Non-pigmented ciliary epithelial cell (primary cell): ENCODE results near the gene ADRA2A.

Source experiments
- DNase-seq: peaks from one replicate; pipeline ENCODE4 v3.0.0-alpha.2; 2010; ENCODE audit warnings: low read depth

Gene ADRA2A

DNA sequence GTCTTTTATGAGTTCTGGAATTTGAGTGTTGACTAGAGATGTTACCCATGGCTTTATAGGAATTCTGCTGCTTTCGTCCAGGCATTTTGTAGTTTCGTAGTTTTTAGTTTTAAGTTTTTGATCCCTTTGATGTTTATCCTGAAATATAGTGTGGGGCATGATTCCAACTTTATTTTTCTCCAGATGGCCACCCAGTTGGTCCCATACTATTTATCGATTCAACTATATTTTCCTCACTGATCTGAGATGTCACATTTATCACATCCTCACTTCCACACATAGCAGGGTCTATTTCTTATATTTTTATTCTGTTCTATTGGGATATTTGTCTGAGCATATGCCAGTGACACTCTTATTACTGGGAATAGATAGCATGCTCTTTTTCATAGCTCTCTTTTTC, 33.9 kb downstream of the ADRA2A start:
- DNase-seq = no peak

DNA sequence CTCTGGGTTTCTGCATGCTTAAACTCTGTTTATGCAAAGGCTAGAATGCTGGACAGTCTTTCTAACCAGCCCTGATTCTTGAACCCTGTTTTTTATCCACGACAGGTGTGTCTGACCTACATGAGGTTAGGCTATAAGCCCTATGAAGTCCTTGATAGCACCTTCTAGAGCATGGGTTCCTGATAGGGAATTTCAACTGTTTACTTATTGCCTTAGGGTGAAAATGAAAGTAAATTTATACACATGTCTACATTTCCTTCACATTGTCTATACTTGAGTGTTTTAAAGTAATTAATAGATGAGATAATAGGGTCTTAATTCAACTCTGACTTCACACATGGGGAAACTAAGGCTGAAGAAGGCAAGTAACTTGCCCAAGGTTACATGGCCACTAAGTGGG, 35.5 kb downstream of the ADRA2A start:
- DNase-seq = no peak

DNA sequence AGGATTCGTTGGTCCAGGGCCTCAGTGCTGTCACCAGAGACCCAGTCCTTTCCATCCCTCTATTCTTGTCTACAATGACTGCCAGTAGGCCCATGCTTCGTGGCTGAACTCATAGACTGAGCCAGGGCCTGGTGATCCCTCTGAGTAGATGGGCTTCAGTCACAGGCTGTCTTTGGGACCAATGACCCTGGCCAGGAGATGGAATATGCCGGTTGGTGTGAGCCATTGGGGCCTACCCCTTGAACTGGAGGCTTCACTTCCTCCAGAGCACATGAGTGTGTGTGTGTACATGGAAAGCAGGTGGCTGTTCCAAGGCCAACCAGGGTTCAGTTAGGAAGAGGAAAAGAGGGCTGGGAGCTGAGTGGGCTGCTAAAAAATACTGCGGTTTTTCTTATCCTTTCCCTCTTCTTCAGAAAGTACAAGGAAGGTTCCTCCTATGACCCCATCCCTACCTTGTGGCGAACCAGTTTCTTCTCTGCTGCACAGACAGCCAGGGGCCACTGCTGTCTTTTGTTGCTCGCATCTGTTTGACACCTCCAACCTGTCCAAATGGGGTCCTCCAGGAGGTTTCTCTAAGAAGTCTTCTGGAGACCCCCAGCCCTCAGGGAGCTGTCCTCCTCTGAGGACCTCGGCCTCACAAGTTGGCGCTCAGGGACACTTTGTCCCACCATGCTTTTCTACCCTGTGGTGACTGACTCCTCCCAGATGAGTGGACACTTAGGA, 36.6 kb downstream of the ADRA2A start:
- DNase-seq = no peak

DNA sequence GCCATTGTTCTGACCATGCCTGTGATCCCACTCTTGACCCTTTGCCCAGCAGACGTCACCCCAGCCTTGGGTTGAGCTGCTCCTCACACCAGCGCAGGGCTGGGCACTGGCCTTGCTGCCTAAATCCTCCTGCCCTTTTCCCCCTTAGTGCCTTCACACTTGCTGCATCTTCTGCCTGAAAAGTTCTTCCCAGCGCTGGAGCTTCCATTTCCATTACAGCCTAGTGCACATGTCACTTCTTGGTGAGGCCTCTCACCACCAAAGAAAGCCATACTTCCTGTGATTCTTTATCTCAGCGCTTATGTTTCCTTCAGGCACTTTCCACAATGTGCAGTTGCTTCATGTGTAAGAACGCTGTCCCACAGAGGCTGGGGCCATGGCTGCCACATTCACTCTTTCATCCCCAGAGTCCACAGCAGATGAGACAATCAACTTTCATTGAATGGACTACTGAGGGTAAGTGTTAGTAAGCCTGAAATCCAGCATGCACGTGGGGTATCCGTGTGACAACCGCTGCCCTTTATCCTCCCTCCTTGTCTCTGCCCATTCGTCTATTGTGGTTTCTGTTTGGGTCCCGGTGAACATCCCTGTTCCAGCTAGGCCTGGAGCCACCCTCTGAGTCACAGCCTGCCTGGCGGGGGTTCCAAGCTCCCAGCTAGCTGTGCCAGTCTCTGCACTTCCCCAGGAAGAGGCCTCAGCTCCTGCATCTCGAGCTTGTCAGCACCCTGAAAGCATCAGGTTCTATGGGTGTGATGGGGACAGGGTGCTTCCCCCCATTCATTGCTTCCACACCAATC, 37.3 kb downstream of the ADRA2A start:
- no peak for DNase-seq

DNA sequence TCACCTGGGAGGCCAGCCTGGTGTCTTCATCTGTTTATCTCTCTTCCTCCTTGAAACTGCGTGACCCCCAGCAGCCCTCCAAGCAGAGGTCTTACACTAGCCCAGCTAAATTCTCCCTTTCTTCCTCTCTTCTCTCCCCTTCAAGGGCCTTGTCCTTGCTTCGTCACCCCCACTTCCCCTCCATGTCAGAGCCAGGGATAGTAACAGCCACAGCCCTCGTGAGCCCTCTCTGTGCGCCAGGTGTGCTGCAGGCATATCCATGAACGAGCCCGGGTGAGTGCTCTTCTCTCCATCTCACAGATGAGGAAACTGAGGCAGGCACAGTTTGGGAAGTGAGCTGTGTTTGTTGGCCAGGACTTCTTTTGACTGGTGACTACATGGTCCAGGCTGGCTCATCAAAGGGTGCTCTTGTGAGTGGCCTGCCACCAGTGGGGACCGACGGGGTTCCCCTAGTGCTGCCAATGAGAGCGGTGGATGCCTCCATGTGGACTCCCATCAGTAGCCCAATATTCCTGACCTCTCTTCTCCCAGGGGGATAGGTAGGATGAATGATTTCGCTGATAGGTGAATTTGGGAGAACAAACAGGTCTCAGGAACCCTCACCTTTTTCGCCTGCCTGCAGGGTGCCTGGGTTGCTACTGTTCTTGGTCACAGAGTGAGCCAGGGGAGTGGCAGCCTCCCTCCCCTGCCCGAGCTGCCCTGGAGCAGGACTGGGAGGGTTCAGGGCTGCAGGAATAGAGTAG, 38.1 kb downstream of the ADRA2A start:
- DNase-seq = no peak

DNA sequence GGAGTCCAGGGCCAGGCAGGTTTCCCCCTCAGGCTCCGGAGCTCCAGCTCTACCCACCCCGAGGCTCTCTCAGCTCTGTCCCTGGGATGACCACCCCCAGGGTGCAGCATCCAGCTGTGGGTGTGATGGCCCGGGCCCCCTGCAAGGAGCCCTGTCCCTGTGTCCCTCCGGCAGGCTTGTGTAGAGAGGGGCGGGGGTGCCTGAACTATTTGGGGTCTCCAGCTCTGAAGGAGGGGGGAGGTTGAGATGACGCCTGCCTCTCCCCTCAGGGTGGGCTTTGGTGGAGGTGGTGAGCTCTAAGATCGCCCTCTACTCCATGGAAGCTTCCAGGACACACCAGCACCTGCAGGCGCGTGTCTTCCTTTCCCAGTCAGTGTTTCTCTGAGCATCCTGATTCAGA, 39.4 kb downstream of the ADRA2A start:
- no peak for DNase-seq

DNA sequence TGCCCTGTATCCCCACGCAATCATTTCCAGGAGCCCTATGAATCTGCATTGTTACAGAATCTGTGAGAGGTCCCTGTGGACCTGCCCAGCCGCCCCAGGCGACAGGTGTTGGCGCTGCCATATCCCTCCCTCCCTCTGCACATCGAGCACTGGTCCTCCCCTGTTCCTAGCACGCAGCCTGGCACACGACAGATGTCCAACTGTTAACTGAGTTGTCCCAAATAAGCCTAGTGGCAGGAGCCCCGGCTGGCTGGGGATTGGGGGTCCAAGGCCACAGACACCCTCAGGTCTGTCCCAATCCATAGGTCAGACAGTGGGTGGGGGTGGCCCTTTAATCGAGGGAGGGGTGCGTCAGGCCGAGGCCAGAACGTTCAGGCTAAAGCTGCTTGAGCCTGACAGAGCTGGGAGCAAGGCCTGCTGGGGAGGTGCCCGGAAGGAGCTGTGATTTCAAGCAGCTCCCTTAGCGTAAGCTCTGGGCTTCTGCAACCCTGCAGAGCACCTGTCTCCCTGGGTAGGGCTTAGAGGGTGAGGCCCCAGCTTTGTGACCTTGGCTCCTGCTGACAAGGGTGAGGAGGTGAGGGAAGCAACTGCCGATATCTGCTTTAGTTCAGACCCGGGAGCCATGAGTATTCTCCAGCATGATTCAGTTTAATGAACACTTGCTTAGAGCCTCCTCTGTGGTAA, 40.1 kb downstream of the ADRA2A start:
- no peak for DNase-seq

DNA sequence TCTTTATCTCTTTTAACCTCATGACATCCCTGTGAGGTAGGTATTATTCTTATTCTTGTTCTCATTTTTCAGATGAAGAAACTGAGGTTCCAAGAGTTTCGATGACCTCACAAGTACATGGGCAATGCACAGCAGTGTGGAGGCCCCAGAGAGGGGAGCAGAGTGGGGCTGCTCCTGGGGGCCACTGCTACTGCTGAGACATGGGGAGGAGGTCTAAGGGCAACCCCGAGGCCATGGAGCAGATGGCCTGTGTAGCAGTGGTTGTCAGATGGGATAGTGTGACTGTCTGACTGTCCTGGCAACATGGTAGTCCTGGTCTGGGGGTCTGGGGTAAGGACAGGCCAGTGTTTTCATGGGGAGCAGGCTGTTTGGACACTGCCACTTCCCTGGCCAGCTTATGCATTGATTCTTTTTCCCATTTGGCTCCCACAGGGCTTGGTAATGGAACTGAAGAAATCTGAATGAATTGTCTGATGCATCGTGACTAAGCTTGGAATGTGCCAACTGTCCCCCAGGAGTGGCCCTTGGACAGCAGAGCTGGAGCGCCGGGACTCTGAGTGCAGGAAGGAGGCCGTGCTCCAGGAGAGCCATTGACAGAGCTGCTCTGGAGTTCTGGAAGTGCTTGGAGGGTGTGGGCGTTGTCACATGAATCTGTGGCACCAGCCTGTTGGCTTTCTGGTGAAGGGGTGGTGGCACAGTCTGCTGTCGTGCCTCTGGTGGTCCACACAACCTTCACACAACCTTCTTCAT, 40.9 kb downstream of the ADRA2A start:
- DNase-seq = no peak

DNA sequence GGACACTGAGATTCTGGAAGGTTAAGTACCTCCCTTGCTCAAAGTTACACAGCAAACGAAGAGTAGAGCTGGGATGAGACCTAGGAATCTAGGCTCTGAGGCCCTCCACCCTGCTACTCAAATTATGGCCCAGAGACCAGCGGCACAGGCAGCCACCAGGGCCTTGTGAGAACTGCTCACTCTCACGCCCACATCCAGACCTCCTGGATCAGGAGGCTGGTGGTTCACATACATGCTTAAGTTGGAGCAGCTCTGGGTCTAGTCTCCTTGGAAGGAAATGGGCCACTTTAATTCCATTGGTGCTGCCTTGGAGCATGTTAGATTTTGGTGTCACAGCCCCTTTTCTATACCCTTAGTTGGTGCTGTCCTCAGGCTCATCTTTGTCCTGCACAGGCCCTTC, 41.9 kb downstream of the ADRA2A start:
- DNase-seq = no peak

DNA sequence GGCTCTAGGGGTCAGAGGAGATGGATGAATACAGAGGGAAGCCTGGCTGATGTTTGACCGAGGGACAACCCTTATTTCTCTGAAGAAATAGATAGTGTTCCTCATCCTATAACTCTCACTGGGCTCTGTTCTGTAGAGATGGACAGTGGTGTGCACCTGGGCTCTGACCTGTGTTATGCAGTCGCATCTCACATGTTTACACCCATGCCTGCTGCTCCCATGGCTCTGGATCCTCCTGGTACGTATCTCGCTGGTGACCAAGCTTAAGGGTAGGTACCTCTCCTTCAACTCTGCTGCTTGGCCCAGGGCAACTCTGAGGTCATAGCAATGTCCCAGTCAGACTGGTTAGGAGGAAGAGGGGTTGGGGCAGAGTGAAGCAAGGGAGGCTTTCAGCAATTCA, 42.8 kb downstream of the ADRA2A start:
- DNase-seq = no peak

DNA sequence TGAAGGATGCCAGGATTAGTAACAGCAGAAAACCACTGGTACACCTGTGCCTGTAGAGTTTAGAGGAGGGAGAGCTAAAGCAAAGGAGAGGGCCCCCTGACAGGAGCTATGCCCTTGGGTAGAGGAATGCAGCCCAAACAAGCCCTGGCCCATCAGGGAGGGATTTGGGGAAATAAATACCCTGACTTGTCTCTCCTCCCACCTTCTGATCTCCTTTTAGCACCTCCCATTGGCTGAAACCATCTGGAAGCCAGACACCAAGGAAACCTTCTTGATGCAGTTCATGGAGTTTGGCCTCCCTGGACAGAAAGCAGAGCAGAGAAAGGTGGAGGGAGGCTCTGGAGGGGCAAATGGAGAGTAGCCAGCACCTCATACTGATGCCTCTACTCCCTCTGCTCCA, 45.3 kb downstream of the ADRA2A start:
- DNase-seq = no peak

DNA sequence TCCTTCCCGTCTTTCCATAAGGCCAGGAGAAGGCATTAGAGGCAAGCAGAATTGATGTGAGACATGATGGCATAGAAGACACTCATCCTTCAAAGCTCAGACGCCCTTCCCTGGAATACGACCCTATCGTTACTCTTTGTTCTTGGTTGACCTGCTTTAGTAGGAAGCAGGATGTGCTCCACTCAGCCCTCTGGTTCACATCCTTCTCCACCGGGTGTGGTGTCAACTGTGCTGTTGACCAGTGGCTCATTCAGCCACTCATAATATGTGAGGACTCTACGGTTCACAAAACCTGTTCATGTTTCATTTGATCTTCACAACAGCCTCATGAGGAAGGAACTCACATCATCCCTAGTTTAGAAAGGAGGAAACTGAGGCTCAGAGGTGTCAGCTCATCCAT, 47.1 kb downstream of the ADRA2A start:
- no peak for DNase-seq

DNA sequence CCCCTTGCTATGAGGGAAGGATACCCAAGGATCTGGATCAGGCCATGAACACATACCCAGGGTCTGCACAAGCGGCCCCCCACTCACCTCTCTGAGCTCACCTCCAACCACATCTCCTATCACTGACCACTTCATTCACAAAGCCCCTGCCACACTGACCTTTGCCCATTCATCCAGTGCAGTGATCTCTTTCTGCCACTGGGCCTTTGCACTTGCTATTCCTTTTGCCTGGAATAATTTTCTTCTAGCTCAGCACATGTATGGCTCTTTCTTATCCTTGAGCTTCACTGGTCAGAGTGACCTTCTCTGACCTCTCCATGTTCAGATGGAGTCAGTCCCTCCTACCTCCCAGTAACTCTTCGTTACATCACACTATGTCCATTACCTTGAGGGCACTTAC, 48.3 kb downstream of the ADRA2A start:
- DNase-seq = no peak

DNA sequence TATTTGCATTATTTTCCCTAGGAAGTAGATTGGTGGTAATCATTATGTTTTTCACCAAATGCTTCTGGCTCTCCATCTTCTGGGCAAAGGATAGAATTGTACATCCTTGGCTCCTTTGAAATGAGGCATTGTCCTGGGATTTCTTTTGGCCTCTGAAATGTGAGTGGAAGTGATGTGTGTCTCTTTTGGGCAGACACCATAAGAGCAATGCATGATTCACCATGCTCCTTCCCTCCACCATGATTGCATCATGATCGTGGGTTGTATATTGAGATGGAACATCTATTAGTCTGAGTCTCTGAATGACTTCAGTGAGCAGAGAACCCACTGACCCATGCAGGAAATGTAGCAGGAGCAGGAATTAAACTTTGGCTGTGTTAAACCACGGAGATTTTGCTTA, 49.2 kb downstream of the ADRA2A start:
- DNase-seq = no peak

DNA sequence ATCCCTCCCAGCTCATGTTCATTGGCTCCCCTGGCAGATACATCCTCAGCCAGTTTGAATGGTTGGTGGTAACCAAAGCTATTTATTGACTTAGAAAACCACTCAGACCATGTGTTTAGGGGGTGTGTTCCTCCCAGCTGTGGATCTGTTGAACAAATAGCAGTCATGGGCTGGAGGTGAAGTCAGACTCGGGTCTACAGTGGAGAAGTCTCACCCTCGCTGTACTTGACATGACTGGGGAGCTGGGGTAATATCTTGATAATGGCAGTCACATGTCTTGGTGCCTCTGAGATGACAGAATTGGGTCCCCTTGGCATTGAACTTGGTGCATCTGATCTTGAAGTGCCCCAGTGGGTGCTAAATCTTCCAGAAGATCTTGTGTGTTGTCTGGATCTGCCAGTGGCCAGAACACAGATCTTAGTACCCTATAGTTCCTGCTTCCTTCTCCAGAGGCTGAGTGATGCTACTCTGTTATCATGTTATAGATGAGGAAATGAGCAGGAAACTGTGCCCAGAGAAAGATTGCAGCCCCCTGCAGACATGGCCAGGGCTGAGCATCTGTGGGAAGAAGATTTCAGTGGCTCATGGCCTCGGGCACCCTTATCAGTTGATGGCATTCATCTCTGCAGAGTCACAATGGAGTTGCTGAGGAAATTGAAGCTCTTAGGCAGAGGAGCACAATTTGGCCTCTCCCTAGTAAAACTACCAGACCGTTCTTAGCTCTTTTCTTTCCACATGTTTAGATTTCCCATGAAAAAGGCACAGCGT, 50.4 kb downstream of the ADRA2A start:
- no peak for DNase-seq

DNA sequence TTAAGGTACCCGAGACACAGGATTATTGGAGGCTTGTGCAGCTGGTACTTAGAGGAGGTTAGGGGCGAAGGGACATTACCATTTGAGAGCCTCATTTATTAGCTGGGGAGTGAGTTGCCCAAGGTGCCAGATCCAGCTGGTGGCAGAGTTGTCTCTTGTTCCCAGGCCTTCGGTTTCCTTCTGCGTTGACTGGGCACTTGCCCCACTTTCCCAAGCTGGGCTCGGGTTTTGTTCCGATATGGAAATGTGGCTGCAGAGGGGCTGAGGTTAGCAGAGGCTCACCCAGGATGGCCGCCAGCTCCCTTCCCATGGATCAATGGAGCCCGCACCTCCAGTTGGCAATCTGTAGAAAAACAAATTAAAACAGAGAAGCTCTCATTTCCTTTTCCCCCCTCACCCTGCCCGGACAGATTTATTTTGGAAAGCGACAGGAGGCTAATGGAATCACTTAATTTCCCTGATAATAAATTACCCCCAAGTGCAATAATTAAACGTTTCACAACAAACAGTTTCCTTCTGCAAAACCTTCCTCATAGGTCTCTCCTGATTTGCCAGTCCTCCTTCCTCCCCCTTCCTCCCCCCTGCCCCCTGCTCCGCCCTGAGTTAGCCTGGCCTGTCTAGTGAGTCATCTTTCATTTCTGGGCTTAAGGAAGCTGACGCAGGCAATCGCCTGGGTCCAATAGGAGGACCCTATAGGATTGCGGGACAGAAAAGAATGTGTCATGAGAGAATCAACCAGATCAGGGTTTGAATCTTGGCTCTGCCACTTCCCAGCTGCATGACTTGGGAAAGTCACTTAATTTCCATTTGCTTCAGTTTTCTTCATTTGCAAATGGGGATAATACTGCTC, 51.7 kb downstream of the ADRA2A start:
- DNase-seq = no peak

DNA sequence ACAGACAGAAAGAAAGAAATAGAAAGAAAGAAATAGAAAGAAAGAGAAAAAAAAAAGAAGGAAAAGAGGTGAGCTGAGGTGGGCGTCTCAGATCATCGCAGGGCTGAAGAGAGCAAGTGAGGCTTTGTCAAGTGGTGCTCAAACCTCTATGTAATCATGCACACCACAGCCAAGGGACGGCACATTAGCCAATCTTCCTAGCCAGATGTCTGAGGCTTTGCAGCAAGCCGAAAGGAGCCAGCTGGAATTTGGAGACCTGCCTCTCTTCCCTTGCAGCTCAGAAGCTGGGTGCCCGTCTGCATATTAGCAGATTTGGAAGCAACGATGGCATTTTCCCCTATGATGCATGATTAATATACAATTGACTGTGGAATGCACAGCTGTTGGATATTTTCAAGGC, 52.5 kb downstream of the ADRA2A start:
- no peak for DNase-seq

DNA sequence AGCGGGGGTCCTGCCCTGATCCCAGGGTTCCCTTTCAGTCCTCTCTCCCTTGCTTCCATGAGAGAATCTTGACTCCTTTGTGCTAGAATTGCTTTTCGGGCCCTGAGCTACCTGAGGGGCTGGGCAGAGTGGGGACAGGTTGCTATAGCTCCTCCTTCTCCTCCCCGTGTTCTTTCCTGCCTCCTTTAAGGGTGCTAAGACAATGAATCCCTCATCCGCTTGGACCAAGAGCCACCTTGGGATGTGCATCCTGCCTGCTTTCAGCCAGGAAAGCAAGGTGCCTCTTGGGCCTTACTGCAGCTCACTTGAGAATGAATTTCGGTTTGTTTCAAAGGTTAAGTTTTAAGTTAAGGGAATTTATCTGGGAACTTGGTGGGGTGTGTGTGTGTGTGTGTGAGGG, 53.6 kb downstream of the ADRA2A start:
- no peak for DNase-seq
